H1 (cell line): Measurements from ENCODE around the gene KRT78. TPM values are rescaled to one million over a fixed set of nuclear protein-coding genes. Genes with fewer than 3 reads are reported as not detected.

Source experiments
- CTCF ChIA-PET: fragments of 300-600 bp; sonication (Branson Sonifier 250); formaldehyde crosslinking; loops from one replicate; lab custom pipeline; 2021; ENCODE audit not compliant: partially characterized antibody; lab: Charles Lee
- POLR2A ChIA-PET: fragments of 300-600 bp; sonication (Branson Sonifier 250); formaldehyde crosslinking; loops from one replicate; lab custom pipeline; 2021; ENCODE audit warnings: inconsistent platforms; ENCODE audit not compliant: partially characterized antibody; lab: Charles Lee
- DNase-seq, 2 experiments: peaks; one replicate each; pipeline versions ENCODE4 v3.0.0 to v3.0.0-alpha.2; 2010 to 2022; ENCODE audit warnings: low spot score in 2 of 2, low read depth in 1 of 2, mixed read lengths in 1 of 2
- FAIRE-seq: peaks from 2 replicates; lab custom pipeline; 2011; peaks lifted over from hg19 to GRCh38; lab: Jason Lieb, UNC
- H2AFZ ChIP-seq: 2 replicates; pipeline ENCODE4 v1.8.1; 2012; ENCODE audit warnings: low read length, inconsistent platforms
- H2AK5ac ChIP-seq: 2 replicates; pipeline ENCODE4 v1.6.1; 2013; ENCODE audit warnings: low read depth, low read length
- H2BK120ac ChIP-seq: replicated peaks from 2 replicates; pipeline ENCODE3; 2013; ENCODE audit warnings: low read depth, low read length, inconsistent platforms
- H2BK12ac ChIP-seq: 2 replicates; pipeline ENCODE4 v1.6.1; 2013; ENCODE audit warnings: low read depth, low read length
- H2BK15ac ChIP-seq: 2 replicates; pipeline ENCODE4 v1.6.1; 2013; ENCODE audit warnings: low read length
- H2BK20ac ChIP-seq: 2 replicates; pipeline ENCODE4 v1.6.1; 2013; ENCODE audit warnings: low read length
- H2BK5ac ChIP-seq: 2 replicates; pipeline ENCODE4 v1.6.1; 2013; ENCODE audit warnings: low read depth, low read length
- H3K14ac ChIP-seq: 2 replicates; pipeline ENCODE4 v1.6.1; 2013; ENCODE audit warnings: inconsistent platforms; ENCODE audit not compliant: insufficient read length
- H3K18ac ChIP-seq: 2 replicates; pipeline ENCODE4 v1.6.1; 2013; ENCODE audit warnings: low read length; ENCODE audit errors: extremely low read depth
- H3K23ac ChIP-seq: 2 replicates; pipeline ENCODE4 v1.6.1; 2013; ENCODE audit warnings: inconsistent platforms; ENCODE audit not compliant: insufficient read length
- H3K23me2 ChIP-seq: 2 replicates; pipeline ENCODE4 v1.6.1; 2013; ENCODE audit warnings: low read depth, low read length
- H3K27ac ChIP-seq: 2 replicates; pipeline ENCODE4 v1.6.1; 2011; ENCODE audit warnings: low read depth, low read length, inconsistent platforms
- H3K27me3 ChIP-seq, 4 experiments: replicated peaks in 1 of 4; 1 replicate in 1 of 4; 2 replicates in 3 of 4; pipeline versions ENCODE4 v1.6.1 to v1.8.1; 2011 to 2013; ENCODE audit warnings: low read length in 3 of 4, mild to moderate bottlenecking in 3 of 4, inconsistent platforms in 2 of 4, mixed read lengths in 2 of 4, moderate library complexity in 1 of 4; ENCODE audit not compliant: control insufficient read depth in 3 of 4, insufficient read depth in 3 of 4; ENCODE audit errors: extremely low read depth in 1 of 4
- H3K36me3 ChIP-seq, 4 experiments: 2 replicates each; pipeline versions ENCODE4 v1.6.1 to v1.8.1; 2011 to 2013; ENCODE audit warnings: mild to moderate bottlenecking in 4 of 4, low read length in 3 of 4, moderate library complexity in 2 of 4, control low read depth in 1 of 4, inconsistent platforms in 1 of 4; ENCODE audit not compliant: insufficient read depth in 4 of 4, control insufficient read depth in 2 of 4
- H3K4ac ChIP-seq: replicated peaks from 2 replicates; pipeline ENCODE3; 2013; ENCODE audit warnings: low read length, low read depth, mixed read lengths, inconsistent platforms; ENCODE audit not compliant: insufficient read length
- H3K4me1 ChIP-seq, 4 experiments: replicated peaks in 1 of 4; 1 replicate in 1 of 4; 2 replicates in 3 of 4; pipeline versions ENCODE4 v1.6.1 to v1.8.1; 2011 to 2013; ENCODE audit warnings: low read length in 3 of 4, inconsistent platforms in 2 of 4, mixed read lengths in 1 of 4; ENCODE audit not compliant: insufficient read depth in 4 of 4, control insufficient read depth in 3 of 4
- H3K4me2 ChIP-seq, 2 experiments: 2 replicates each; pipeline versions ENCODE4 v1.6.1 to v1.8.1; 2011 to 2013; ENCODE audit warnings: low read depth in 2 of 2, low read length in 2 of 2, control low read depth in 1 of 2, inconsistent platforms in 1 of 2, mild to moderate bottlenecking in 1 of 2; ENCODE audit not compliant: insufficient read depth in 1 of 2
- H3K4me3 ChIP-seq, 4 experiments: fragments of 200-600, 300-600 bp in 1 of 4; sonication (generic), shearing (Covaris generic), sonication (Bioruptor Twin) in 1 of 4; 2 replicates each; pipeline versions ENCODE4 v1.5.1 to v1.8.1; 2011 to 2016; ENCODE audit warnings: low read length in 4 of 4, low read depth in 3 of 4, control low read depth in 2 of 4, inconsistent platforms in 2 of 4, mild to moderate bottlenecking in 2 of 4, mixed read lengths in 1 of 4, moderate library complexity in 1 of 4; ENCODE audit not compliant: insufficient read depth in 2 of 4; ENCODE audit errors: extremely low read depth in 1 of 4
- H3K56ac ChIP-seq: replicated peaks from 2 replicates; pipeline ENCODE3; 2013; ENCODE audit warnings: low read depth, mild to moderate bottlenecking, mixed read lengths, low read length, inconsistent platforms; ENCODE audit not compliant: insufficient read length
- H3K79me1 ChIP-seq: 2 replicates; pipeline ENCODE4 v1.6.1; 2013; ENCODE audit warnings: low read depth, low read length, control low read depth
- H3K79me2 ChIP-seq, 2 experiments: 2 replicates each; pipeline versions ENCODE4 v1.6.1 to v1.8.1; 2012 to 2013; ENCODE audit warnings: low read length in 2 of 2, mild to moderate bottlenecking in 2 of 2, inconsistent platforms in 1 of 2; ENCODE audit not compliant: insufficient read depth in 2 of 2, control insufficient read depth in 1 of 2
- H3K9ac ChIP-seq, 4 experiments: replicated peaks in 1 of 4; 1 replicate in 1 of 4; 2 replicates in 3 of 4; pipeline versions ENCODE4 v1.6.1 to v1.8.1; 2011 to 2013; ENCODE audit warnings: low read depth in 3 of 4, low read length in 3 of 4, control low read depth in 2 of 4, mild to moderate bottlenecking in 2 of 4, moderate library complexity in 2 of 4, inconsistent platforms in 1 of 4; ENCODE audit errors: extremely low read depth in 1 of 4
- H3K9me3 ChIP-seq, 2 experiments: 2 replicates each; pipeline versions ENCODE4 v1.6.1 to v1.8.1; 2012 to 2013; ENCODE audit warnings: mild to moderate bottlenecking in 2 of 2, moderate library complexity in 2 of 2, control low read depth in 1 of 2, inconsistent platforms in 1 of 2, low read depth in 1 of 2, low read length in 1 of 2, mixed read lengths in 1 of 2; ENCODE audit not compliant: insufficient read depth in 2 of 2
- H4K20me1 ChIP-seq, 2 experiments: replicated peaks in 1 of 2; 2 replicates each; pipeline versions ENCODE3 to v1.8.1; 2011 to 2013; ENCODE audit warnings: inconsistent platforms in 2 of 2, low read length in 2 of 2, mild to moderate bottlenecking in 1 of 2; ENCODE audit not compliant: insufficient read depth in 2 of 2, control insufficient read depth in 1 of 2
- H4K5ac ChIP-seq: 2 replicates; pipeline ENCODE4 v1.6.1; 2013; ENCODE audit warnings: low read length, low read depth, mixed read lengths, inconsistent platforms; ENCODE audit not compliant: insufficient read length
- H4K8ac ChIP-seq: 2 replicates; pipeline ENCODE4 v1.8.0; 2013; ENCODE audit warnings: mild to moderate bottlenecking, moderate library complexity, low read length, inconsistent platforms; ENCODE audit not compliant: insufficient read depth; ENCODE audit errors: extremely low read depth
- H4K91ac ChIP-seq: replicated peaks from 2 replicates; pipeline ENCODE3; 2013; ENCODE audit warnings: low read length, mixed read lengths, inconsistent platforms; ENCODE audit not compliant: insufficient read length
- ASH2L ChIP-seq: fragments of 200-600, 300-600 bp; sonication (generic); IDR thresholded peaks from one replicate; pipeline ENCODE4 v1.7.1; 2017; ENCODE audit warnings: low read length
- EP300 ChIP-seq, 2 experiments: IDR thresholded peaks; 1 replicate in 1 of 2; 2 replicates in 1 of 2; pipeline ENCODE4 v1.6.1; 2011 to 2012; ENCODE audit warnings: low read depth in 2 of 2, low read length in 2 of 2, mild to moderate bottlenecking in 2 of 2, borderline replicate concordance in 1 of 2, inconsistent platforms in 1 of 2, moderate library complexity in 1 of 2
- FOSL1 ChIP-seq: IDR thresholded peaks from 2 replicates; pipeline ENCODE4 v1.6.1; 2011; ENCODE audit warnings: mild to moderate bottlenecking, low read depth, low read length, moderate library complexity; ENCODE audit not compliant: insufficient read depth
- KDM4A ChIP-seq: IDR thresholded peaks from one replicate; pipeline ENCODE4 v1.7.1; 2012; ENCODE audit warnings: low read depth, mild to moderate bottlenecking, moderate library complexity, low read length, inconsistent platforms; ENCODE audit not compliant: severe bottlenecking
- POLR2A ChIP-seq, 2 experiments: IDR thresholded peaks; 1 replicate in 1 of 2; 2 replicates in 1 of 2; pipeline ENCODE4 v1.6.1; 2011; ENCODE audit warnings: low read depth in 2 of 2, low read length in 2 of 2, mild to moderate bottlenecking in 2 of 2; ENCODE audit errors: control extremely low read depth in 1 of 2
- RXRA ChIP-seq: IDR thresholded peaks from 2 replicates; pipeline ENCODE4 v1.6.1; 2011; ENCODE audit warnings: low read depth, mild to moderate bottlenecking, low read length, moderate library complexity; ENCODE audit not compliant: insufficient read depth
- SIX5 ChIP-seq: IDR thresholded peaks from 2 replicates; pipeline ENCODE4 v1.6.1; 2011; ENCODE audit warnings: mild to moderate bottlenecking, low read depth, low read length
- SP2 ChIP-seq: IDR thresholded peaks from 2 replicates; pipeline ENCODE4 v1.6.1; 2012; ENCODE audit warnings: mild to moderate bottlenecking, low read length, inconsistent platforms
- TCF12 ChIP-seq: IDR thresholded peaks from 2 replicates; pipeline ENCODE4 v1.6.1; 2011; ENCODE audit warnings: low read depth, mild to moderate bottlenecking, low read length
- ZNF274 ChIP-seq: IDR thresholded peaks from 2 replicates; pipeline ENCODE4 v1.7.0; 2012; ENCODE audit warnings: low read length, borderline replicate concordance; ENCODE audit errors: extremely low read depth
- WGBS, 2 experiments: shearing (Covaris generic) in 1 of 2; methylation state at CpG; one replicate each; pipeline versions ENCODE4 v1.1.6 to v1.1.7; 2013 to 2015; ENCODE audit warnings: low lambda C conversion rate in 2 of 2, mixed read lengths in 2 of 2, inconsistent platforms in 1 of 2, low coverage in 1 of 2, missing lambda C conversion rate in 1 of 2; ENCODE audit not compliant: insufficient replicate concordance in 2 of 2, insufficient coverage in 1 of 2, insufficient read length in 1 of 2; ENCODE audit errors: extremely low coverage in 1 of 2, missing lambda C conversion rate in 1 of 2; 5-methylcytosine and 5-hydroxymethylcytosine counted together
- polyA plus RNA-seq, 7 experiments: library from polyadenylated mRNA; depleted of rRNA in 3 of 7; stranded (reverse) in 5 of 7; unstranded in 2 of 7; fragments of >200 nt in 5 of 7; fragments of 200-250 nt in 2 of 7; gene quantifications; 1 replicate in 5 of 7; 2 replicates in 1 of 7; 4 replicates in 1 of 7; pipeline versions ENCODE4 v1.2.1 to v1.2.3, GENCODE V29; 2011 to 2013; ENCODE audit warnings: missing spikeins in 2 of 7, mixed read lengths in 2 of 7
- total RNA-seq: library from RNA; stranded (reverse); fragmentation: NEBNext Ultra II Directional; extraction: Animal tissue kit (Norgen Biotek cat#: 25700); gene quantifications from 2 replicates; pipeline ENCODE4 v1.2.1, GENCODE V29; 2021
- TF ChIP-seq, protein P1 (sequence below): IDR thresholded peaks from 2 replicates; pipeline ENCODE4 v1.6.1; 2011; ENCODE audit warnings: low read depth, mild to moderate bottlenecking, low read length; ENCODE audit not compliant: insufficient read depth

The KRT78 gene
- total and polyA plus RNA-seq, 2 of the 8 experiments (the other 6 are each of a cell fraction or from before 2014, with no cell fraction given), result not detected

GRCh38 chr12:52836491-52837412, 12.0 kb downstream of the KRT78 start:
- H3K9ac ChIP-seq, result no peak overlapping the region
- no peaks in the 10 kb centered on the region for H4K20me1 ChIP-seq
- WGBS, 2 experiments, result 85% methylated on average over 9 of the region's 9 CpGs; no CpG with 5 or more reads in 1 of the 2 experiments
- H3K4ac ChIP-seq, result no peak overlapping the region
- no peak overlapping the region for H2BK12ac ChIP-seq
- no peak for DNase-seq
- H3K56ac ChIP-seq, result no peak overlapping the region
- no peak overlapping the region for H3K18ac ChIP-seq
- no peaks in the 10 kb centered on the region for H3K36me3 ChIP-seq
- no peak overlapping the region; the same call in 1 of the 2 replicates for H2BK5ac ChIP-seq
- H3K79me2 ChIP-seq, result no peaks in the 10 kb centered on the region
- no peak overlapping the region for H4K91ac ChIP-seq
- H2BK20ac ChIP-seq, result no peak overlapping the region
- H3K79me1 ChIP-seq, result no peaks in the 10 kb centered on the region
- no peaks in the 10 kb centered on the region for H3K9me3 ChIP-seq
- no peak overlapping the region for H4K8ac ChIP-seq
- H2AK5ac ChIP-seq, result no peak overlapping the region; the same call in 1 of the 2 replicates
- no peak overlapping the region for H2AFZ ChIP-seq
- no peak overlapping the region for H3K4me3 ChIP-seq
- H3K23me2 ChIP-seq, result no peaks in the 10 kb centered on the region
- ChIA-PET POLR2A (no interaction called here), CTCF (interaction anchor here (0.6 kb wide), 1 partner anchor 189 kb away, joined by 3 read pairs; no protein-coding TSS in a partner anchor)
- H4K5ac ChIP-seq, result no peak overlapping the region
- H3K27ac ChIP-seq, result no peak overlapping the region
- no peak overlapping the region for H3K14ac ChIP-seq
- no peak overlapping the region for H3K23ac ChIP-seq
- H3K4me2 ChIP-seq, result no peak overlapping the region
- H2BK15ac ChIP-seq, result 0 out of 2 replicates have a peak overlapping the region, but pooled peaks have one; percentile 16
- no peak for FAIRE-seq
- H3K4me1 ChIP-seq, result no peaks in the 10 kb centered on the region
- no peak overlapping the region for H2BK120ac ChIP-seq
- H3K27me3 ChIP-seq, result peaks cover 0 to 2% (median 0%) of the 10 kb centered on the region in 4 experiments; a peak in 1 of 7 replicates
- TF ChIP-seq FOSL1, result no peak
- no peak for TF ChIP-seq KDM4A
- TF ChIP-seq ZNF274, result no peak
- TF ChIP-seq POLR2A (IDR thresholded peaks at IDR 0.05; ENCODE audit: control extremely low read depth in 1 of 2, low read depth in 2 of 2, low read length in 2 of 2), result no peak
- no peak for TF ChIP-seq SP2
- TF ChIP-seq ASH2L, result no peak
- TF ChIP-seq, protein P1, sequence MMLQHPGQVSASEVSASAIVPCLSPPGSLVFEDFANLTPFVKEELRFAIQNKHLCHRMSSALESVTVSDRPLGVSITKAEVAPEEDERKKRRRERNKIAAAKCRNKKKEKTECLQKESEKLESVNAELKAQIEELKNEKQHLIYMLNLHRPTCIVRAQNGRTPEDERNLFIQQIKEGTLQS, result no peak
- TF ChIP-seq SIX5, result no peak
- no peak for TF ChIP-seq TCF12
- no peak for TF ChIP-seq RXRA
- no peak for TF ChIP-seq EP300 (IDR thresholded peaks at IDR 0.05; ENCODE audit: borderline replicate concordance in 1 of 2, low read depth in 2 of 2, low read length in 2 of 2)
